ENCODE results near the gene REG1A.

- TF ChIP-seq EP300 (IDR thresholded peaks at IDR 0.05) (no peak), CTCF (IDR thresholded peaks at IDR 0.05) (no peak), POLR2AphosphoS5 (IDR thresholded peaks at IDR 0.05) (no peak), POLR2A (IDR thresholded peaks at IDR 0.05; ENCODE audit: low read depth) (no peak)
Observed at GRCh38 chr2:79139423-79139822, 19.1 kb downstream of the REG1A start.
